ENCODE data around the gene GNA14. TPM values are rescaled to one million over a fixed set of nuclear protein-coding genes. Genes with fewer than 3 reads are reported as not detected.
"Not testable (repeated sequence)": the region's sequence is repeated elsewhere in the genome, so short reads cannot be mapped to it uniquely, and the experiment has no call there.

Gene GNA14
- total and polyA plus RNA-seq, 7 donors: 0.31 to 1.1 (median 0.47) TPM

DNA sequence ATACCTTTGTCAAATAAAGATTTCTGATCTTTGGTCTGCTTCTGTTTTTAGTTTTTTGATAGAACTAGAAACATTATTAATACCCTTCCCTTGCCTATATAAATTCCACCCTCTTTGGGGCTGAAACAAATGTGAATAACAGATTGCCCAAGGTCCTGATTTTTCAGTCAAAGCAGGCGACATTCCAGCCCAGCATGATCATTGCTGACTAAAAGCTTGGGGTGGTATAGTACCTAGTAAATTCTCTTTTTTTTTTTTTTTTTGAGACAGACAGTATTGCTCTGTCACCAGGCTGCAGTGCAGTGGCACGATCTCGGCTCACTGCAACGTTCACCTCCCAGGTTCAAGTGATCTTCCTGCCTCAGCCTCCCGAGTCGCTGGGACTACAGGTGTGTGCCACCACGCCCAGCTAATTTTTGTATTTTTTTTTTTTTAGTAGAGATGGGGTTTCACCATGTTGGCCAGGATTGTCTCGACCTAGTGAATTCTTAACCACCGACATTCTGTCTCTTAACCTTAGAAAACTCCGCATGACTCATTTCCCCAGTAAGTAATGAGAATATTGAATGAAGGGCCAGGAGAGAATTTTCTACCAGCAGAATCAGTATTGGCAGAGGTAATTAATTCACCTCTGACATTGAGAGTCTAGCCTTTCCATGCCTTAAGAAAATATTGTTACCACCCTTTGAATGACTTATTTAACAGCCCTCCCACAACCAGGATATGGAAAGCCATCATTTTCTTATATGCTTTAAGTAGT, 226.4 kb downstream of the GNA14 start:
- ATAC-seq: no peak

DNA sequence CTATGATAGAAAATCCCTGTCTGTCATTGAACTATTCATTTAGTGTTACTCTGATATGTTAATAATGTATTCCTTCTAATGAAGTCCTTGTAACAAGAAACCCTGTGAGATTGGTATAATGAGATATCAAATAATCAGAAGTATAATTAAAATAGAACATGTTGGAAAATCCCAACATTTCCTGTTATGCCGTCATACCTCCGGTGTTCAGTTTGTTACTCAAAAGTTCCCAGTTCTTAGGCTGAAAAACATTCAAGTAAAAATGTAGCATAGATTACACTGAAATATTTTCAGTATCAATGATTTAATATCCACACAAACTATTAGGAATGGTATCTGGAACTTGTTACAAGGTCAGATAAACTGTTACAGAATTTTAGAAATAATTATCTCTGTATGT, 227.5 kb downstream of the GNA14 start:
- TF ChIP-seq, protein P1, sequence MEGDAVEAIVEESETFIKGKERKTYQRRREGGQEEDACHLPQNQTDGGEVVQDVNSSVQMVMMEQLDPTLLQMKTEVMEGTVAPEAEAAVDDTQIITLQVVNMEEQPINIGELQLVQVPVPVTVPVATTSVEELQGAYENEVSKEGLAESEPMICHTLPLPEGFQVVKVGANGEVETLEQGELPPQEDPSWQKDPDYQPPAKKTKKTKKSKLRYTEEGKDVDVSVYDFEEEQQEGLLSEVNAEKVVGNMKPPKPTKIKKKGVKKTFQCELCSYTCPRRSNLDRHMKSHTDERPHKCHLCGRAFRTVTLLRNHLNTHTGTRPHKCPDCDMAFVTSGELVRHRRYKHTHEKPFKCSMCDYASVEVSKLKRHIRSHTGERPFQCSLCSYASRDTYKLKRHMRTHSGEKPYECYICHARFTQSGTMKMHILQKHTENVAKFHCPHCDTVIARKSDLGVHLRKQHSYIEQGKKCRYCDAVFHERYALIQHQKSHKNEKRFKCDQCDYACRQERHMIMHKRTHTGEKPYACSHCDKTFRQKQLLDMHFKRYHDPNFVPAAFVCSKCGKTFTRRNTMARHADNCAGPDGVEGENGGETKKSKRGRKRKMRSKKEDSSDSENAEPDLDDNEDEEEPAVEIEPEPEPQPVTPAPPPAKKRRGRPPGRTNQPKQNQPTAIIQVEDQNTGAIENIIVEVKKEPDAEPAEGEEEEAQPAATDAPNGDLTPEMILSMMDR (IDR thresholded peaks at IDR 0.05): no peak
- peaks cover 0 to 20% of the 10 kb centered on the region in 2 donors for H3K36me3 ChIP-seq (ENCODE audit: insufficient read depth in 1 of 2, low read depth in 1 of 2)
- H3K4me3 ChIP-seq: no peak overlapping the region
- no peak for DNase-seq
- no peak overlapping the region for H3K27ac ChIP-seq
- 72 to 78% (median 73%) methylated on average over 2 of the region's 2 CpGs for WGBS, 3 donors
- intact Hi-C loops (cut with DNase I): no loop called here
- H3K4me1 ChIP-seq: no peaks in the 10 kb centered on the region
- no peaks in the 10 kb centered on the region for H3K27me3 ChIP-seq (ENCODE audit: insufficient read depth in 3 of 3, low read length in 2 of 3)
- no peak for ATAC-seq
- H3K9me3 ChIP-seq: no peaks in the 10 kb centered on the region

More for the DNA sequence above, 226.4 kb downstream of the GNA14 start:
- Histone ChIP-seq H3K4me1 (no peaks in the 10 kb centered on the region), H3K4me3 (no peak overlapping the region), H3K9me3 (no peaks in the 10 kb centered on the region), H3K36me3 (ENCODE audit: insufficient read depth in 1 of 2, low read depth in 1 of 2) (peaks cover 0 to 11% of the 10 kb centered on the region in 2 donors), H3K27ac (no peak overlapping the region), H3K27me3 (ENCODE audit: insufficient read depth in 3 of 3, low read length in 2 of 3) (no peaks in the 10 kb centered on the region)
- intact Hi-C loops (cut with DNase I): no loop called here
- no peak for DNase-seq
- 91 to 94% (median 91%) methylated on average over 10 of the region's 10 CpGs for WGBS, 3 donors
- TF ChIP-seq, protein P1 (IDR thresholded peaks at IDR 0.05): no peak

DNA sequence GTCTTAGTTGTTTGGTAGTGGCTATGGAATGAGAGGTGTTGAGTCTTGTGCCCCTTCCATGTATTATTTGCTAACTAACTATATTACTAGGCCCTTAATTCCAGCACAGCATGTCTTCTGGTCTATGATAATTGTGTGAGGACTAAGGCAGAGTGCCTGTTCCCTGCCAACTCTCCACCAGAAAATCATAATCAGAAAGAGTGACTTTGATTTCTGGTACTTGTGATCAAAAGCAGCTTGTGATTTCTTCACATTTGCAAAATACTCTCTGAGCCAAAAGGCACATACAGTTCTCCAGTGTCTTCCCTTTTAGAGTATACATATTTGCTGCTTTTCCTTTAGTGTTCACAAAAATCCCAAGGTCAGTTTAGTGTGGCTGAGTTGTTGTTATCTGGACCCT, 229.9 kb downstream of the GNA14 start:
- intact Hi-C loops (cut with DNase I): no loop called here
- Histone ChIP-seq H3K27me3 (ENCODE audit: insufficient read depth in 3 of 3, low read length in 2 of 3) (no peaks in the 10 kb centered on the region), H3K4me1 (no peaks in the 10 kb centered on the region), H3K9me3 (no peaks in the 10 kb centered on the region), H3K4me3 (no peak overlapping the region), H3K27ac (no peak overlapping the region), H3K36me3 (ENCODE audit: insufficient read depth in 1 of 2, low read depth in 1 of 2) (peaks cover 0 to 30% of the 10 kb centered on the region in 2 donors)
- DNase-seq (no peak), ATAC-seq (no peak)
- TF ChIP-seq, protein P1 (IDR thresholded peaks at IDR 0.05): no peak

DNA sequence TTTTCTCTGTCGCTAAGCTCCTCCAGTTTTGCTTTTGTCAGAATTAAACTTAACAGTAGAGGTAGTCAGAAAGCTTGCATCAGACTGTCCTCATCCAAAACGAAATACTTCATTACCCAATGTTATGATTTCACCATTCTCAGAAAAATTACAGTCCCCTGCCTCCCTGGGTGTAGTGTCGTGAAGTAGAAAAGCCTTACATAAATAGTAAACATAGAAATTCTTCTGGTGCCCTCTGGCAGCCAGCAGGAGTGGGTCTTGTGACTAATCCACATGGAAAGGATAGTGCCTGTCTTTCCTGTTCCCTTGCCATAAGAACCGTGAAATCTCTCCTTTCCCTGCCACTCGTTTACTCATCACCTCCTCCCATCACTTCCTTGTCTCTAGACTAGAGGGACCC, 230.6 kb downstream of the GNA14 start:
- no peak overlapping the region for H3K4me3 ChIP-seq
- no peak overlapping the region for H3K27ac ChIP-seq
- H3K4me1 ChIP-seq: no peaks in the 10 kb centered on the region
- H3K27me3 ChIP-seq (ENCODE audit: insufficient read depth in 3 of 3, low read length in 2 of 3): no peaks in the 10 kb centered on the region
- no peaks in the 10 kb centered on the region for H3K9me3 ChIP-seq
- 45 to 65% (median 49%) methylated on average over 5 of the region's 5 CpGs for WGBS, 3 donors
- TF ChIP-seq, protein P1 (IDR thresholded peaks at IDR 0.05): no peak
- intact Hi-C loops (cut with DNase I): no loop called here
- H3K36me3 ChIP-seq (ENCODE audit: insufficient read depth in 1 of 2, low read depth in 1 of 2): peaks cover 0 to 30% of the 10 kb centered on the region in 2 donors
- DNase-seq (no peak), ATAC-seq (peak in 2 of 4 donors; percentile 8 to 42)

DNA sequence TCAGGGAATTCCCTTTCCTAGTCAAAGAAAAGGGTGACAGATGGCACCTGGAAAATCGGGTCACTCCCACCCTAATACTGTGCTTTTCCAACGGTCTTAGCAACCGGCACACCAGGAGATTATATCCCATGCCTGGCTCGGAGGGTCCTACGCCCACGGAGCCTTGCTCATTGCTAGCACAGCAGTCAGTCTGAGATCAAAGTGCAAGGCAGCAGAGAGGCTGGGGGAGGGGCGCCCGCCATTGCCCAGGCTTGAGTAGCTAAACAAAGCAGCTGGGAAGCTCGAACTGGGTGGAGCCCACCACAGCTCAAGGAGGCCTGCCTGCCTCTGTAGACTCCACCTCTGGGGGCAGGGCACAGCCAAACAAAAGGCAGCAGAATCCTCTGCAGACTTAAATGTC, 239.6 kb downstream of the GNA14 start:
- H3K9me3 ChIP-seq; H3K27ac ChIP-seq; H3K4me3 ChIP-seq; H3K4me1 ChIP-seq; intact Hi-C loops (cut with DNase I); H3K27me3 ChIP-seq (ENCODE audit: insufficient read depth in 3 of 3, low read length in 2 of 3); ATAC-seq: not testable (repeated sequence)
- peak in 1 of 2 donors; percentile 17 for DNase-seq
- H3K36me3 ChIP-seq (ENCODE audit: insufficient read depth in 1 of 2, low read depth in 1 of 2): peaks cover 0 to 48% of the 10 kb centered on the region in 2 donors
- whole genome bisulfite sequencing, 3 donors: 94 to 97% (median 94%) methylated on average over 9 of the region's 9 CpGs
